SK-N-MC (cell line): ENCODE results near the gene CYP19A1.
"Not testable (repeated sequence)": the region's sequence is repeated elsewhere in the genome, so short reads cannot be mapped to it uniquely, and the experiment has no call there.

Experiments used
- DNase-seq: peaks from one replicate; pipeline ENCODE4 v3.0.0-alpha.2; 2011; ENCODE audit warnings: low read depth, low spot score
- H3K27ac ChIP-seq: fragments of 200-600 bp; sonication (generic); 2 replicates; pipeline ENCODE4 v1.5.1; 2016; ENCODE audit warnings: mixed run types
- H3K36me3 ChIP-seq: fragments of 200-600 bp; sonication (generic); 2 replicates; pipeline ENCODE4 v1.6.1; 2017; ENCODE audit warnings: antibody characterized with exemption, low read length, mixed read lengths; ENCODE audit not compliant: insufficient read depth
- H3K4me3 ChIP-seq: fragments of 200-600 bp; sonication (generic); 2 replicates; pipeline ENCODE4 v1.5.1; 2016
- H3K9ac ChIP-seq: fragments of 200-600 bp; sonication (generic); 2 replicates; pipeline ENCODE4 v1.8.0; 2017; ENCODE audit warnings: mixed run types, mixed read lengths; ENCODE audit not compliant: insufficient read length
- H3K9me3 ChIP-seq: fragments of 200-600 bp; sonication (generic); 2 replicates; pipeline ENCODE4 v1.6.1; 2017; ENCODE audit warnings: low read depth, mild to moderate bottlenecking, antibody characterized with exemption, low read length, moderate library complexity, mixed read lengths
- EZH2 ChIP-seq: fragments of 200-600 bp; sonication (generic); IDR thresholded peaks from one replicate; pipeline ENCODE4 v1.6.1; 2017; ENCODE audit warnings: antibody characterized with exemption
- FOXP2 ChIP-seq: optimal IDR thresholded peaks from 2 replicates; pipeline ENCODE3; 2011; ENCODE audit warnings: mild to moderate bottlenecking, moderate library complexity; ENCODE audit not compliant: insufficient read depth; ENCODE audit errors: extremely low read length, control extremely low read depth
- POLR2AphosphoS5 ChIP-seq: IDR thresholded peaks from 2 replicates; pipeline ENCODE4 v1.6.1; 2012; ENCODE audit warnings: mild to moderate bottlenecking, low read depth, low read length, borderline replicate concordance

Gene CYP19A1

GRCh38 chr15:51190424-51191068, 147.8 kb downstream of the CYP19A1 start:
- H3K9ac ChIP-seq = no peak overlapping the region
- no peak for DNase-seq
- TF ChIP-seq POLR2AphosphoS5 = no peak
- no peak for TF ChIP-seq EZH2
- TF ChIP-seq FOXP2 = no peak

GRCh38 chr15:51189669-51190385, 148.6 kb downstream of the CYP19A1 start:
- DNase-seq = no peak
- H3K4me3 ChIP-seq = no peak overlapping the region
- H3K36me3 ChIP-seq = no peaks in the 10 kb centered on the region
- no peaks in the 10 kb centered on the region for H3K9me3 ChIP-seq
- TF ChIP-seq FOXP2 = no peak
- no peak for TF ChIP-seq POLR2AphosphoS5
- no peak for TF ChIP-seq EZH2
- H3K27ac ChIP-seq = no peak overlapping the region
- H3K9ac ChIP-seq = no peak overlapping the region

More at GRCh38 chr15:51190424-51191068, 147.8 kb downstream of the CYP19A1 start:
- Histone ChIP-seq H3K27ac (no peak overlapping the region), H3K4me3 (no peak overlapping the region), H3K36me3 (no peaks in the 10 kb centered on the region), H3K9me3 (no peaks in the 10 kb centered on the region)

- DNase-seq, H3K9ac ChIP-seq, H3K4me3 ChIP-seq, H3K27ac ChIP-seq, H3K36me3 ChIP-seq, H3K9me3 ChIP-seq: not testable (repeated sequence)
Measured at GRCh38 chr15:51188791-51189190, 149.6 kb downstream of the CYP19A1 start.

GRCh38 chr15:51186891-51187290, 151.5 kb downstream of the CYP19A1 start:
- TF ChIP-seq FOXP2 (no peak), EZH2 (no peak), POLR2AphosphoS5 (no peak)
- Histone ChIP-seq H3K27ac (no peak overlapping the region), H3K9ac (no peak overlapping the region), H3K9me3 (no peaks in the 10 kb centered on the region), H3K4me3 (no peak overlapping the region), H3K36me3 (no peaks in the 10 kb centered on the region)
- DNase-seq = no peak

- no peak for DNase-seq
- H3K27ac ChIP-seq = no peak overlapping the region
- no peak overlapping the region for H3K4me3 ChIP-seq
- TF ChIP-seq POLR2AphosphoS5 (no peak), FOXP2 (no peak), EZH2 (no peak)
- H3K36me3 ChIP-seq = no peaks in the 10 kb centered on the region
- H3K9ac ChIP-seq = no peak overlapping the region
- no peaks in the 10 kb centered on the region for H3K9me3 ChIP-seq
Measured at GRCh38 chr15:51186181-51186705, 152.2 kb downstream of the CYP19A1 start.

- no peaks in the 10 kb centered on the region for H3K9me3 ChIP-seq
- H3K36me3 ChIP-seq = no peaks in the 10 kb centered on the region
- no peak overlapping the region for H3K9ac ChIP-seq
- no peak overlapping the region for H3K4me3 ChIP-seq
- no peak overlapping the region for H3K27ac ChIP-seq
- TF ChIP-seq POLR2AphosphoS5 = no peak
- TF ChIP-seq EZH2 = no peak
- TF ChIP-seq FOXP2 = no peak
- DNase-seq = no peak
Measured at GRCh38 chr15:51185213-51186159, 152.9 kb downstream of the CYP19A1 start.

- no peaks in the 10 kb centered on the region for H3K9me3 ChIP-seq
- no peaks in the 10 kb centered on the region for H3K36me3 ChIP-seq
- H3K9ac ChIP-seq = no peak overlapping the region
- no peak overlapping the region for H3K4me3 ChIP-seq
- no peak overlapping the region for H3K27ac ChIP-seq
- no peak for TF ChIP-seq EZH2
- TF ChIP-seq POLR2AphosphoS5 = no peak
- TF ChIP-seq FOXP2 = no peak
- no peak for DNase-seq
Measured at GRCh38 chr15:51184627-51185026, 153.8 kb downstream of the CYP19A1 start.

- Histone ChIP-seq H3K36me3 (no peaks in the 10 kb centered on the region), H3K9ac (no peak overlapping the region), H3K27ac (no peak overlapping the region), H3K9me3 (no peaks in the 10 kb centered on the region), H3K4me3 (no peak overlapping the region)
- TF ChIP-seq EZH2 = no peak
- no peak for TF ChIP-seq POLR2AphosphoS5
- TF ChIP-seq FOXP2 = no peak
- no peak for DNase-seq
Measured at GRCh38 chr15:51183076-51183475, 155.3 kb downstream of the CYP19A1 start.
